ENCODE measurements around the gene DLG2.

- TF ChIP-seq CTCF (IDR thresholded peaks at IDR 0.05): no peak
- TF ChIP-seq ZFX (IDR thresholded peaks at IDR 0.05; ENCODE audit: borderline replicate concordance): no peak
These were observed 1053.3 kb downstream of the DLG2 start for GRCh38 chr11:84573868-84574267.

All from 22Rv1 (cell line).